ENCODE data around the gene EFR3B. TPM values are rescaled to one million over a fixed set of nuclear protein-coding genes. Genes with fewer than 3 reads are reported as not detected.
A peak's percentile ranks its signal among the peaks of the same experiment; 100 is the strongest.

Gene EFR3B
- total and polyA plus RNA-seq, 2 of the 13 experiments (the other 11 are each of a cell fraction or from before 2014, with no cell fraction given): 0.42 TPM

DNA sequence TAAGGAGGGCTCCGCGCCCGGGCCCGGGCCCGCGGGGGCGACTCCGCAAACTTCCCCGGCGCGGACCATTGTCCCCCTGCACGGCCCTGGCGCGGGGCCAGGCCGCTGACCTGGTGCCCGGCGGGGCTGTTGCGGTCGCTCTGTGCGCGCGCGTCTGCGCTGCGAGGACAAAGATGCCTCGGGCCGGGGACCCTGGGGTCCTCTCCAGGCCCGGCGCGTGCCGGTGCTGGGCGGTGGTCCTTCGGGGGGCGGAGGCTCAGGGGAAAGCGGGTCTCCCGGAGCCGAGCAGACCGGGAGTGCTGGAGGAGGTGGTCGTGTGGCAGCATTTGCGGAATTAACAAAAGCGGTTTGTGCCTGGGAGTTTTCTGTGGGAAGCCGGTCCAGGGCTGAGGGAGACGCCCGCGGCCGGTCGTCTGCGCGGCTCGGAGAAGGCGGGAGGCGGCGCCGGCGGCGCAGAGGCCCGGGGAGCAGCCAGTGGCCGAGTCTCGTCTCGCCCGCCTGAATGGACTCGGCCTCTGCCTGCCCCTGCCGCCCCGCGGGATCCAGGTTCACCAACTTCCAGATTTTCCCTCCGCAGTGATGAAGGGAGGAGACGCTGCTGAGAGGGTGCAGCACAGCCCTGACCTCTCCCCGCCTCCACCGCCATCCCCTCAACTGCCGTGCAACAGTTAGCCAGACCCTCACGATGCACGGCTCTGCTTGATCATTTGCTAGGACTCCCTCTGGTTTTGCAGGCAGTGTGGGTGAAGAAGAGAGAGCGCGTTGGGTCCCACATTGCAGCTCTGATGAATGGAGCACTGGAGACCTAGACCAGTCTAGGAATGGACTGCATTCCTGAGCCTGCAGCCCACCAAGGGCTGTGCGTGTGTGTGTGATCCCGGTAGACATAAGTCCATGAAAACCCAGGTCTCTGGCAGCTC, 705 bp downstream of the EFR3B start (continued):
- TF ChIP-seq JARID2 (CRISPR knock-in tag; IDR thresholded peaks at IDR 0.05; ENCODE audit: insufficient replicate concordance): no peak
- no peak for TF ChIP-seq ZNF781 (CRISPR knock-in tag; IDR thresholded peaks at IDR 0.05; ENCODE audit: borderline replicate concordance, not compliant biosample characterization)
- peak; percentile 41; the same call in 1 of the 2 replicates for TF ChIP-seq ZBTB7A (CRISPR knock-in tag; IDR thresholded peaks at IDR 0.05)
- 0 out of 2 replicates have a peak, but pooled peaks have one; percentile 26 for TF ChIP-seq GLI4 (CRISPR knock-in tag; IDR thresholded peaks at IDR 0.05; ENCODE audit: borderline replicate concordance)
- no peak for TF ChIP-seq TAF15 (IDR thresholded peaks at IDR 0.05; ENCODE audit: low read depth, low read length, poor library complexity, severe bottlenecking)
- no peak for TF ChIP-seq ERF (CRISPR knock-in tag; IDR thresholded peaks at IDR 0.05)
- TF ChIP-seq SAP130 (CRISPR knock-in tag; IDR thresholded peaks at IDR 0.05; ENCODE audit: low read depth): no peak
- TF ChIP-seq SNAI1 (CRISPR knock-in tag; IDR thresholded peaks at IDR 0.05; ENCODE audit: borderline replicate concordance): no peak
- TF ChIP-seq ZNF557 (CRISPR knock-in tag; IDR thresholded peaks at IDR 0.05): no peak
- TF ChIP-seq, protein P1, sequence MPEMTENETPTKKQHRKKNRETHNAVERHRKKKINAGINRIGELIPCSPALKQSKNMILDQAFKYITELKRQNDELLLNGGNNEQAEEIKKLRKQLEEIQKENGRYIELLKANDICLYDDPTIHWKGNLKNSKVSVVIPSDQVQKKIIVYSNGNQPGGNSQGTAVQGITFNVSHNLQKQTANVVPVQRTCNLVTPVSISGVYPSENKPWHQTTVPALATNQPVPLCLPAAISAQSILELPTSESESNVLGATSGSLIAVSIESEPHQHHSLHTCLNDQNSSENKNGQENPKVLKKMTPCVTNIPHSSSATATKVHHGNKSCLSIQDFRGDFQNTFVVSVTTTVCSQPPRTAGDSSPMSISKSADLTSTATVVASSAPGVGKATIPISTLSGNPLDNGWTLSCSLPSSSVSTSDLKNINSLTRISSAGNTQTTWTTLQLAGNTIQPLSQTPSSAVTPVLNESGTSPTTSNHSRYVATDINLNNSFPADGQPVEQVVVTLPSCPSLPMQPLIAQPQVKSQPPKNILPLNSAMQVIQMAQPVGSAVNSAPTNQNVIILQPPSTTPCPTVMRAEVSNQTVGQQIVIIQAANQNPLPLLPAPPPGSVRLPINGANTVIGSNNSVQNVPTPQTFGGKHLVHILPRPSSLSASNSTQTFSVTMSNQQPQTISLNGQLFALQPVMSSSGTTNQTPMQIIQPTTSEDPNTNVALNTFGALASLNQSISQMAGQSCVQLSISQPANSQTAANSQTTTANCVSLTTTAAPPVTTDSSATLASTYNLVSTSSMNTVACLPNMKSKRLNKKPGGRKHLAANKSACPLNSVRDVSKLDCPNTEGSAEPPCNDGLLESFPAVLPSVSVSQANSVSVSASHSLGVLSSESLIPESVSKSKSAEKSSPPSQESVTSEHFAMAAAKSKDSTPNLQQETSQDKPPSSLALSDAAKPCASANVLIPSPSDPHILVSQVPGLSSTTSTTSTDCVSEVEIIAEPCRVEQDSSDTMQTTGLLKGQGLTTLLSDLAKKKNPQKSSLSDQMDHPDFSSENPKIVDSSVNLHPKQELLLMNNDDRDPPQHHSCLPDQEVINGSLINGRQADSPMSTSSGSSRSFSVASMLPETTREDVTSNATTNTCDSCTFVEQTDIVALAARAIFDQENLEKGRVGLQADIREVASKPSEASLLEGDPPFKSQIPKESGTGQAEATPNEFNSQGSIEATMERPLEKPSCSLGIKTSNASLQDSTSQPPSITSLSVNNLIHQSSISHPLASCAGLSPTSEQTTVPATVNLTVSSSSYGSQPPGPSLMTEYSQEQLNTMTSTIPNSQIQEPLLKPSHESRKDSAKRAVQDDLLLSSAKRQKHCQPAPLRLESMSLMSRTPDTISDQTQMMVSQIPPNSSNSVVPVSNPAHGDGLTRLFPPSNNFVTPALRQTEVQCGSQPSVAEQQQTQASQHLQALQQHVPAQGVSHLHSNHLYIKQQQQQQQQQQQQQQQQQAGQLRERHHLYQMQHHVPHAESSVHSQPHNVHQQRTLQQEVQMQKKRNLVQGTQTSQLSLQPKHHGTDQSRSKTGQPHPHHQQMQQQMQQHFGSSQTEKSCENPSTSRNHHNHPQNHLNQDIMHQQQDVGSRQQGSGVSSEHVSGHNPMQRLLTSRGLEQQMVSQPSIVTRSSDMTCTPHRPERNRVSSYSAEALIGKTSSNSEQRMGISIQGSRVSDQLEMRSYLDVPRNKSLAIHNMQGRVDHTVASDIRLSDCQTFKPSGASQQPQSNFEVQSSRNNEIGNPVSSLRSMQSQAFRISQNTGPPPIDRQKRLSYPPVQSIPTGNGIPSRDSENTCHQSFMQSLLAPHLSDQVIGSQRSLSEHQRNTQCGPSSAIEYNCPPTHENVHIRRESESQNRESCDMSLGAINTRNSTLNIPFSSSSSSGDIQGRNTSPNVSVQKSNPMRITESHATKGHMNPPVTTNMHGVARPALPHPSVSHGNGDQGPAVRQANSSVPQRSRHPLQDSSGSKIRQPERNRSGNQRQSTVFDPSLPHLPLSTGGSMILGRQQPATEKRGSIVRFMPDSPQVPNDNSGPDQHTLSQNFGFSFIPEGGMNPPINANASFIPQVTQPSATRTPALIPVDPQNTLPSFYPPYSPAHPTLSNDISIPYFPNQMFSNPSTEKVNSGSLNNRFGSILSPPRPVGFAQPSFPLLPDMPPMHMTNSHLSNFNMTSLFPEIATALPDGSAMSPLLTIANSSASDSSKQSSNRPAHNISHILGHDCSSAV (CRISPR knock-in tag; IDR thresholded peaks at IDR 0.05; ENCODE audit: borderline replicate concordance): no peak
- TF ChIP-seq ZNF430 (CRISPR knock-in tag; IDR thresholded peaks at IDR 0.05): peak; percentile 4; the same call in 1 of the 2 replicates
- no peak for TF ChIP-seq ZNF230 (CRISPR knock-in tag; IDR thresholded peaks at IDR 0.05)
- TF ChIP-seq PCBP1 (IDR thresholded peaks at IDR 0.05; ENCODE audit: borderline replicate concordance, low read depth, low read length): no peak
- TF ChIP-seq REXO4 (CRISPR knock-in tag; IDR thresholded peaks at IDR 0.05; ENCODE audit: borderline replicate concordance): no peak
- TF ChIP-seq FOXK1 (CRISPR knock-in tag; IDR thresholded peaks at IDR 0.05; ENCODE audit: borderline replicate concordance, low read depth): no peak
- TF ChIP-seq, protein P2, sequence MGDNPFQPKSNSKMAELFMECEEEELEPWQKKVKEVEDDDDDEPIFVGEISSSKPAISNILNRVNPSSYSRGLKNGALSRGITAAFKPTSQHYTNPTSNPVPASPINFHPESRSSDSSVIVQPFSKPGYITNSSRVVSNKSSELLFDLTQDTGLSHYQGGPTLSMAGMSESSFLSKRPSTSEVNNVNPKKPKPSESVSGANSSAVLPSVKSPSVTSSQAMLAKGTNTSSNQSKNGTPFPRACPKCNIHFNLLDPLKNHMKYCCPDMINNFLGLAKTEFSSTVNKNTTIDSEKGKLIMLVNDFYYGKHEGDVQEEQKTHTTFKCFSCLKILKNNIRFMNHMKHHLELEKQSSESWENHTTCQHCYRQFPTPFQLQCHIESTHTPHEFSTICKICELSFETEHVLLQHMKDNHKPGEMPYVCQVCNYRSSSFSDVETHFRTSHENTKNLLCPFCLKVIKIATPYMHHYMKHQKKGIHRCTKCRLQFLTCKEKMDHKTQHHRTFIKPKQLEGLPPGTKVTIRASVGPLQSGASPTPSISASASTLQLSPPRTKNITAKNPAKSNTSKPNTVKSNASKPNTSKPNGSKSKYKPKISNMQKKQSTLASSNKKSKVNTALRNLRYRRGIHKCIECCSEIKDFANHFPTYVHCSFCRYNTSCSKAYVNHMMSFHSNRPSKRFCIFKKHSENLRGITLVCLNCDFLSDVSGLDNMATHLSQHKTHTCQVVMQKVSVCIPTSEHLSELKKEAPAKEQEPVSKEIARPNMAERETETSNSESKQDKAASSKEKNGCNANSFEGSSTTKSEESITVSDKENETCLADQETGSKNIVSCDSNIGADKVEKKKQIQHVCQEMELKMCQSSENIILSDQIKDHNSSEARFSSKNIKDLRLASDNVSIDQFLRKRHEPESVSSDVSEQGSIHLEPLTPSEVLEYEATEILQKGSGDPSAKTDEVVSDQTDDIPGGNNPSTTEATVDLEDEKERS (CRISPR knock-in tag; IDR thresholded peaks at IDR 0.05): no peak
- no peak for TF ChIP-seq ELF3 (CRISPR knock-in tag; IDR thresholded peaks at IDR 0.05)
- TF ChIP-seq HES4 (CRISPR knock-in tag; IDR thresholded peaks at IDR 0.05; ENCODE audit: borderline replicate concordance): no peak
